SW480 (cell line): Measurements from ENCODE around the gene TUT7.
"Not testable (repeated sequence)": the region's sequence is repeated elsewhere in the genome, so short reads cannot be mapped to it uniquely, and the experiment has no call there.

Experiments used
- DNase-seq: peaks from one replicate; pipeline ENCODE4 v3.0.0-alpha.2; 2016; ENCODE audit warnings: low spot score

TUT7 gene

GRCh38 chr9:86354011-86354817 is at the start of gene TUT7:
Gene TUT7 (minus strand): TSS chr9:86354410. CDS start chr9:86353199, 1,211 bp downstream.
- DNase-seq: peak; percentile 96

- no peak for DNase-seq
Measured at GRCh38 chr9:86402591-86402990, 48.4 kb upstream of the TUT7 start.

GRCh38 chr9:86396412-86396811 is 42.2 kb upstream of the TUT7 start:
- DNase-seq: no peak

GRCh38 chr9:86390184-86390583 is 36.0 kb upstream of the TUT7 start:
- DNase-seq: not testable (repeated sequence)

GRCh38 chr9:86389628-86390027 is 35.4 kb upstream of the TUT7 start:
- DNase-seq: no peak

- DNase-seq: no peak
Measured at GRCh38 chr9:86387376-86387775, 33.2 kb upstream of the TUT7 start.

GRCh38 chr9:86383000-86383399 is 28.8 kb upstream of the TUT7 start:
- not testable (repeated sequence) for DNase-seq

GRCh38 chr9:86376016-86376415 is 21.8 kb upstream of the TUT7 start:
- no peak for DNase-seq

GRCh38 chr9:86369810-86370209 is 15.6 kb upstream of the TUT7 start:
- no peak for DNase-seq

- peak; percentile 12 for DNase-seq
Measured at GRCh38 chr9:86368871-86369521, 14.8 kb upstream of the TUT7 start.

GRCh38 chr9:86361176-86361575 is 7.0 kb upstream of the TUT7 start:
- no peak for DNase-seq

GRCh38 chr9:86359151-86359879 is 5.1 kb upstream of the TUT7 start:
- no peak for DNase-seq

- DNase-seq: no peak
Measured at GRCh38 chr9:86356871-86357866, 3.0 kb upstream of the TUT7 start.

- DNase-seq: no peak
Measured at GRCh38 chr9:86355814-86356213, 1.6 kb upstream of the TUT7 start.

- no peak for DNase-seq
Measured at GRCh38 chr9:86354818-86355309, 654 bp upstream of the TUT7 start.

GRCh38 chr9:86353655-86354010 is 577 bp downstream of the TUT7 start:
- DNase-seq: peak; percentile 31

- DNase-seq: no peak
Measured at GRCh38 chr9:86352440-86353077, 1.7 kb downstream of the TUT7 start.

GRCh38 chr9:86351880-86352279 is 2.3 kb downstream of the TUT7 start:
- no peak for DNase-seq

- DNase-seq: no peak
Measured at GRCh38 chr9:86350006-86350760, 4.0 kb downstream of the TUT7 start.

- DNase-seq: no peak
Measured at GRCh38 chr9:86349271-86349670, 4.9 kb downstream of the TUT7 start.
